ENCODE measurements around the gene CDR2. TPM values are rescaled to one million over a fixed set of nuclear protein-coding genes. Genes with fewer than 3 reads are reported as not detected.

Gene CDR2
- total RNA-seq, 1 experiment from 2014 or later, result 23.9 TPM

DNA sequence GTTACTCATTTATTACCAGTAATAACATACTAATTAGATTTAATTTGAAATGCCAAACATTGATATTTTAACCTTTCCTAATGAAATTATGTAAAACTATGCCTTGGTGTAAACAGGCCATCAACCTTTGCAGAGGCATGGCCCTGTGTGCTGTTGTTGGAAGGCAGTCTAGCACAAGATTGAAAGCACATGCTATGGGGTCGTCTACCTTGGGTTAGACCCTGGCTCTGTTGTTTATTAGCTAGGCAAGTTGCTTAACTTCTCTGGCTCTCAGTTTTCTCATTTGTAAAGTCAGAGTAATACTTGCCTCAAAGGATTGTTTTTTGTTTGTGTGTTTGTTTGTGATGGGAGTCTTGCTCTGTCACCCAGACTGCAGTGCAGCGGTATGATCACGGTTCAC is 9.4 kb upstream of the CDR2 start:
- no peak for TF ChIP-seq CTCF (IDR thresholded peaks at IDR 0.05; ENCODE audit: unreplicated experiment)
- intact Hi-C loops (cut with micrococcal nuclease), result no loop called here
- Mint-ChIP-seq H3K4me1 (ENCODE audit: insufficient read depth, unreplicated experiment) (peaks cover 4% of the 10 kb centered on the region), H3K27ac (ENCODE audit: low read depth, unreplicated experiment) (no peak overlapping the region), H3K36me3 (ENCODE audit: insufficient read depth, unreplicated experiment) (peaks cover 8% of the 10 kb centered on the region), H3K9me3 (ENCODE audit: unreplicated experiment) (no peaks in the 10 kb centered on the region), H3K4me3 (ENCODE audit: unreplicated experiment) (no peak overlapping the region), H3K27me3 (ENCODE audit: insufficient read depth, unreplicated experiment) (no peaks in the 10 kb centered on the region)
- ChIA-PET POLR2A (no interaction called here), CTCF (no interaction called here)
- BruUV-seq (replicated peaks), result no TSS peak
- no peak for DNase-seq (ENCODE audit: unreplicated experiment)

DNA sequence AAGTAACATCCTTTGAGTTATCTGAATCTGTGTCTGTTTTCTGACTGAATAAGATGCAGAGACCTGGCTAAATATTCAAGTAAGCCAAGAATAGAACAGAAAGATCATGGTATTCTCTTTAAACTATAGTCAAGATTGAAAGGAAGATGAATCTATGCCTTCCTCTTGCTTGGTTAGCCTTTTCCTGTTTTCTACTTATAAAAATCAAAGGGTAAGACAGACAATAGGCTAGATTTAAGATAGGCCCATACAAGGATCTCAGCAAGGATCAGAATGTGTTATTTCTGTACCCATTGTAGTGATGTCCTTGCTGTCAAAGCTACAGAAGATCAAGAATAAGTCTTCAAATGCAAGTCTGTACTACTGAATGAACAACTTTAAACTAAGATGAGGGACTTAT is 7.0 kb upstream of the CDR2 start:
- no peaks in the 10 kb centered on the region for H3K4me1 Mint-ChIP-seq (ENCODE audit: insufficient read depth, unreplicated experiment)
- no peak for DNase-seq (ENCODE audit: unreplicated experiment)
- H3K27ac Mint-ChIP-seq (ENCODE audit: low read depth, unreplicated experiment), result no peak overlapping the region

DNA sequence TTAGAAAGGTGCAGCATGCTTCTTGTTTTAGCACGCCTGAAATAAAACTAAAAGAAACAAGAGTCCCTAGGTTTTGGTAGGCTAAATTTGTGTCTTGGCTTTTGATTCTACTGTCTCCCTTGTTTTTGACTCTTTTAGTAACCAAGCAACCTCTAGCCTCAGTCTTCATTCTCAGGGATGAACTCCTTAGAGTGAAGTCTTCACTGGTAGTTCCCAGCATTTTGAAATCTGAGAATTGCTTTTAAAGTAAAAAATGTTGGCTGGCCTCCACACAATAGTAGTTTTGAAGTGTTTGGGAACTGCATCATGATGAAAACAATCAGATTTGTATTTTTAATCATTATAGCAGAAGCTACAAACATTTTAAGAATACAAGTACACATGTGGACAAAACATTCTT is 6.1 kb upstream of the CDR2 start:
- TF ChIP-seq CTCF (IDR thresholded peaks at IDR 0.05; ENCODE audit: unreplicated experiment), result no peak
- BruUV-seq (replicated peaks), result no TSS peak

More for the DNA sequence above, 7.0 kb upstream of the CDR2 start:
- no peak for TF ChIP-seq CTCF (IDR thresholded peaks at IDR 0.05; ENCODE audit: unreplicated experiment)
- ChIA-PET POLR2A (interaction anchor here (0.8 kb wide), 1 partner anchor 12 kb away, joined by 3 read pairs; no protein-coding TSS in a partner anchor), CTCF (no interaction called here)
- Mint-ChIP-seq H3K9me3 (ENCODE audit: unreplicated experiment) (no peaks in the 10 kb centered on the region), H3K27me3 (ENCODE audit: insufficient read depth, unreplicated experiment) (no peaks in the 10 kb centered on the region), H3K4me3 (ENCODE audit: unreplicated experiment) (no peak overlapping the region), H3K36me3 (ENCODE audit: insufficient read depth, unreplicated experiment) (peaks cover 8% of the 10 kb centered on the region)
- intact Hi-C loops (cut with micrococcal nuclease), result no loop called here
- no TSS peak for BruUV-seq (replicated peaks)

GRCh38 chr16:22379656-22380055 is 5.2 kb upstream of the CDR2 start:
- ChIA-PET CTCF (interaction anchor here (0.7 kb wide), 1 partner anchor 1226 kb away, joined by 4 read pairs; no protein-coding TSS in a partner anchor), POLR2A (no interaction called here)
- TF ChIP-seq CTCF (IDR thresholded peaks at IDR 0.05; ENCODE audit: unreplicated experiment), result no peak

More for the DNA sequence above, 6.1 kb upstream of the CDR2 start:
- no peak overlapping the region for H3K27ac Mint-ChIP-seq (ENCODE audit: low read depth, unreplicated experiment)
- DNase-seq (ENCODE audit: unreplicated experiment), result no peak
- intact Hi-C loops (cut with micrococcal nuclease), result no loop called here
- ChIA-PET POLR2A (no interaction called here), CTCF (no interaction called here)
- H3K36me3 Mint-ChIP-seq (ENCODE audit: insufficient read depth, unreplicated experiment), result peaks cover 8% of the 10 kb centered on the region
- H3K9me3 Mint-ChIP-seq (ENCODE audit: unreplicated experiment), result no peaks in the 10 kb centered on the region
- H3K27me3 Mint-ChIP-seq (ENCODE audit: insufficient read depth, unreplicated experiment), result no peaks in the 10 kb centered on the region
- H3K4me3 Mint-ChIP-seq (ENCODE audit: unreplicated experiment), result no peak overlapping the region
- H3K4me1 Mint-ChIP-seq (ENCODE audit: insufficient read depth, unreplicated experiment), result peaks cover 1% of the 10 kb centered on the region

More at GRCh38 chr16:22379656-22380055, 5.2 kb upstream of the CDR2 start:
- no peak for DNase-seq (ENCODE audit: unreplicated experiment)
- no peaks in the 10 kb centered on the region for H3K9me3 Mint-ChIP-seq (ENCODE audit: unreplicated experiment)
- H3K4me1 Mint-ChIP-seq (ENCODE audit: insufficient read depth, unreplicated experiment), result peaks cover 5% of the 10 kb centered on the region
- intact Hi-C loops (cut with micrococcal nuclease), result no loop called here
- BruUV-seq (replicated peaks), result no TSS peak
- H3K4me3 Mint-ChIP-seq (ENCODE audit: unreplicated experiment), result no peak overlapping the region
- no peak overlapping the region for H3K27ac Mint-ChIP-seq (ENCODE audit: low read depth, unreplicated experiment)
- H3K27me3 Mint-ChIP-seq (ENCODE audit: insufficient read depth, unreplicated experiment), result no peaks in the 10 kb centered on the region
- H3K36me3 Mint-ChIP-seq (ENCODE audit: insufficient read depth, unreplicated experiment), result peaks cover 2% of the 10 kb centered on the region

Data from MCF 10A (cell line).